ENCODE results near the gene MKI67.
"Not testable (repeated sequence)": the region's sequence is repeated elsewhere in the genome, so short reads cannot be mapped to it uniquely, and the experiment has no call there.

Gene MKI67

DNA sequence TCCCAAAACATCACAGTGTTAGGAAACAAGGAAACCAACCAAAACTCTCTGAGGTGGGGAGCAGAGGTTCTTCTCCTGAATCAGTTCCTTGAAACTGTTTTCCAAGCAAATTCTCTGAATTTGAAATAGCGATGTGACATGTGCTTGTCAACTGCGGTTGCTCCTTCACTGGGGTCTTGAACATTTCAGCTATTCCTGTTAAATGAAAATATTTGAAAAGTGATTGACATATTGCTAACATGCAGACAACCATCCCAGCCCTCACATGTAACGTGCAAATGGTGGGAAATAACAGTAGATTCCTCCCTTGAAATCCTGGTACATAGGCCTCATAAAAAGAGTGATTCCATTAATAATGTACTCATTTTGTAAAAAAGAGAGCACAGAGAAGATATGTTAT, 15.9 kb downstream of the MKI67 start:
- no peak for DNase-seq (ENCODE audit: low read depth)

GRCh38 chr10:128109707-128110106, 16.5 kb downstream of the MKI67 start:
- DNase-seq (ENCODE audit: low read depth): no peak

- no peak for DNase-seq (ENCODE audit: low read depth)
Observed at GRCh38 chr10:128105383-128105782, 20.8 kb downstream of the MKI67 start.

DNA sequence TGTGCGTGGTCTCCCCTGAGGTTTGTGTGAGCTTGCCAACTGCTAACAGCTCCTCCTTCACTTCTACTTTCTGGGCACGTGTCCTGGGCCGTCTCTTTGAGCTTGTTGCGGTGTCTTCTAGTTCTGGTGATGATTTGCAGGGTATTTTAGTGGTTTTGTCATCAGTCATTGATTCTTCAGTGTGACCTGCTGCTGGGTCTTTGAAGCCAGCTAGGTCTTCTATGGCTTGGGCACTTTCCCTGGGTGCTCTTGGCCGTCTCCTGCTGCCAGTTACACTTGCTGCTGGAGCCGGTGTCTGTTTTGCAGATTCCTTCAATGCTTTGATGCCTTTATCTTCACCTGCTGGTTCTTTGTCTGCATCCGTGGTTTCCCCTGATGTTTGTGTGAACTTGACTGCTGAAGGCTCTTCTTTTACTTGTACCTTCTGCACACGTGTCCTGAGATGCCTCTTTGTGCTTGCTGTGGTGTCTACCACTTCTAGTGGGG, 23.0 kb downstream of the MKI67 start:
- DNase-seq (ENCODE audit: low read depth): no peak

DNA sequence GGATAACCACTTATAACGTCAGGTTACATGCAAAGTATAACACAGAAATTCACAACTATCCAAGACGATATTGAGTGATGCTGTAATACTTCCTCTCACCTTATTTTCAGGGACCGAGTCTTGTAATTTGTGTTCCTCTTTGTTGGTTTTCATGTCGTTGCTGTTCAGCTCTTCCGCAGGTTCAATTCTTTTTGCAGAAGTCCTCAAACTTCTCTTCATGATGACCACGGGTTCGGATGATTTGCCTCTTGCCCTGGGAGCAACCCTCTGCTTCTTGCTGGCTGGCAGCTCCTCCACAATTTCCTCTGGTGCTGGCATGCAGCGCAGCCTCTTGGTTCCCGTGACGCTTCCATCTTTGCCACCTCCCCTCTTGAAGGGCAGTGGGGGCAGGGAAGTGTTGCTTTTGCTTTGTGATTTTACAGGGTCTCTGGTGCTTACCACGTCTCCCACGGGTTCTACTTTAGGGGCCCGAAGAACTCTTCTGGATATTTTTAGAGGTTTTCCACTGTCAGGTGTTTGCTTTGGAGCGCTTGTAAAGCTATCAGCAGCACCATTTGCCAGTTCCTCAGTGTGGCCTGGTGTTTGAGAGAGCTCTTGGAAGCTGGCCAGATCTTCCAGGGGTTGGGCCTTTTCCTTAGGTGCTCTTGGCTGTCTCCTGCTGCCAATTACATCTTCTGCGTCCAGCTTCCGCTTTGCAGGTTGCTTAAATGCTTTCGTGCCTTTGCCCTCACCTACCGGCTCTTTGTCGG, 23.6 kb downstream of the MKI67 start:
- no peak for DNase-seq (ENCODE audit: low read depth)

DNA sequence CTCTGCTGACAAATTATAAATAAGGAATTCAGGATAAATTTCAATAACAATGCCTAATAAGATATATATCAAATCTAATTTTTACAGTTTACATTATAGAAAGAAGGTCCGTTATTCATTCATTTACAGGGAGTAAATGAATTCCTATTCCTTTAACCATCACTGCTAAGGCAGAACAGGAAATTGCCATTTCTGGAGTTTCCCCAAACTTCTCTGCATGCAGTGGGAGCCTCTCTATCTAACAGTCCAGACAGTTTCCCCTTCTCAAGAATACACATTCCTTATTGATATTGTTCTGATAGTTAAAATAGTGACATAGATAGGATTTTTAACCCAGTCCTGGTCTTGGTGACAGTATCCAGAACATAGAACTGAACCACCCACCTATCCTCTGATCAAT, 24.3 kb downstream of the MKI67 start:
- DNase-seq (ENCODE audit: low read depth): no peak

DNA sequence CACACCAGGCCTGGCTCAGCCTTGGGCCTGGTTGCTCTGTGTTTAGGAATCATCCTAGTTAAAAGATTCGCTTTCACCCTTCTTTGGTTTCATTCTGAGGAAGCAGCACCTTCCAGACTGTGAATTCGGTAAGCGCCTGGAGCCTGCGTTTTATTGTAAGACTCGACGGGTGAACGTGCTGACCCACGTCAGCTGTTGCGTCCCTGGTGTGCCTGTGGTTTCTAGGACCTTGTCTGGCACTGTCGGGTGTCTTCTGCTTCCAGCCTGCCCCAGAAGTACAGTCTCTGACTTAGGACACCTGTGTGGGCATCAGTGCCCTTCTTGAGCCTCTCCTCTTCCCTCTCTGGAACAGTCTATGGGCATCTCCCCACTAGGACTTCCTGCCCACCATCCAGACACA, 26.3 kb downstream of the MKI67 start:
- DNase-seq (ENCODE audit: low read depth): no peak

DNA sequence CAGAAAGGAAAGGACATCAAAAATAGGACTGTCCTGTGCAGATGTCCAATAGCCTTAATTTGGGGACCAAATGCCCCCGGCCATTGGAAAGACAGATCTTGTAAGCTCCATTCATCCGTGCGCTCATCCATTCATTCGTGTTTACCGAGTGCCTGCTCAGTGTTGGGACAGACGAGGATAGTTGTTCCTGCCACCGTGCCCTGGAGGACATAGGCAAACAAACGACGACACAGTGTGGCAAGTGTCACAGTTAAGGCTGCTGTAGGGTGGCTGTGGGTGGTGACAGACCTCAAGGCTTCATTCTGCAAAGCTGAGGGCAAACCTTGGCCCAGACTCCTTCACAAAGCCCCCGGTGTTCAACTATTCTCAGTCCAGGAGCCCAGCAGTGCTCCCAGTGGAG, 27.6 kb downstream of the MKI67 start:
- no peak for DNase-seq (ENCODE audit: low read depth)

DNA sequence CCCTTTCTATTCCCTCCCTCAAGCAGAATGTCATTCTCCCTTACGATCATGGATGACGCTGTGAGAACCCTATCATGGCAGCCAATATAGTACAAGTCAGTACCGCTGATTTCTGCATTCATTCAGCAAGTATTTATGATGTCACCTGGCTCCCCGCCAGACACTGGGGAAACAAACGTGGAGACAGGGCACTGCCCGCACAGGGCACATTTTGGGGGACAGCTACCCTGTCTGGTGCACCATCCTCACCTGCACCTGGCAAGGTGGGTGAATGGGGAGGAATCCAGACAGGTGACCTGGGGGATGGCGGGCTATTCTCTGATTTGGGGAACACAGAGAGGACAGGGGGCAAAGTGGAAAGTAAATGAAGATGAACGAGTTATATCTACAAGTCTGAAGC, 28.4 kb downstream of the MKI67 start:
- DNase-seq (ENCODE audit: low read depth): no peak

DNA sequence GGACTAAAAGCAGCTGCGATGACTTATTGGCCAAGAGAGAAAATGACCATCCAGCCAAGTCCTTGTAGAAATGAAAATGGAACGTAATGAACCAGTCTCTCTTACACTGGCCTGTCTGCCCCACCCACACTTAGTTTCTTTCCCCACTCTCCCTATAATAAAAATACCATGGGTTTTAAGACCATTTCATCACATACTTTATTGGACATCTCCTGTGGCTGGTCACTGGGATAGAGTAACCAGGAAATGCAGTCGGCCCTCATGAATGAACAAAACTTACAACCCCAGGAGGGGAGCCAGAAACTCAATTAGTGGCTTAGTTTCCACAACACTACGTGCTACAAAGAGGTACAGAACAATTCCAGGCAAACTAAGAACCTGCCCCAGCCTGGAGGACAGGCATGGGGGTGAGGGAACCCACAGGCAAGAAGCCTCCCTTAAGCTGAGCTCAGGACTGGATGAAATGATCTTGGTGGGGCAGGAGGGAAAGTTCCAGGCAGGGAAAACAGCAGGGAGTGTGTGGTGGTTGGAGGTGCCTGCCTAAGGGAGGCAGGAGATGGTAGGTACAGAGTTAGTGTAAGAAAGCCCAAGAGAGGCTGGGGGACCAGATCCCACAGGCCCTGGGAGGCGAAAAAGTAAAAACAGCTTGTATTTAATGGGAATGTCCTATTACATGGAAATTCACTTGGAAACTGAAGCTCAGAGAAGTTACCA, 29.6 kb downstream of the MKI67 start:
- no peak for DNase-seq (ENCODE audit: low read depth)

GRCh38 chr10:128095753-128096469, 30.3 kb downstream of the MKI67 start:
- no peak for DNase-seq (ENCODE audit: low read depth)

GRCh38 chr10:128095027-128095752, 31.0 kb downstream of the MKI67 start:
- no peak for DNase-seq (ENCODE audit: low read depth)

DNA sequence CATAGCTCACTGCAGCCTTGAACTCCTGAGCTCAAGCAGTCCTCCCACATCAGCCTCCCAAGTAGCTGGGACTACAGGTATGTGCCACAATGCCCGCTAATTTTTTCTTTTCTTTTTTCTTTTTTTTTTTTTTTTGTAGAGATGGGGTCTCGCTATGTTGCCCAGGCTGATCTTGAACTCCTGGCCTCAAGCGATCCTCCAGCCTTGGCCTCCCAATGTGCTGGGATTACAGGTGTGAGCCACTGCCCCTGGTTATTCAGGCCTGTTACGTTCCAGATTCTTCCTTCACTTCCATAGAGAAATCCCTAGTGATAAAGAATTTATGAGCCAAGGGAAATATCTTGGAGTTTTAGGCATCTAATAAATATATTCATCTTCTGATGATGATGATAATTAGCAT, 31.6 kb downstream of the MKI67 start:
- not testable (repeated sequence) for DNase-seq (ENCODE audit: low read depth)

- no peak for DNase-seq (ENCODE audit: low read depth)
Observed at GRCh38 chr10:128092454-128092853, 33.8 kb downstream of the MKI67 start.

GRCh38 chr10:128091636-128092210, 34.5 kb downstream of the MKI67 start:
- DNase-seq (ENCODE audit: low read depth): no peak

GRCh38 chr10:128087884-128088709, 38.1 kb downstream of the MKI67 start:
- DNase-seq (ENCODE audit: low read depth): no peak

DNA sequence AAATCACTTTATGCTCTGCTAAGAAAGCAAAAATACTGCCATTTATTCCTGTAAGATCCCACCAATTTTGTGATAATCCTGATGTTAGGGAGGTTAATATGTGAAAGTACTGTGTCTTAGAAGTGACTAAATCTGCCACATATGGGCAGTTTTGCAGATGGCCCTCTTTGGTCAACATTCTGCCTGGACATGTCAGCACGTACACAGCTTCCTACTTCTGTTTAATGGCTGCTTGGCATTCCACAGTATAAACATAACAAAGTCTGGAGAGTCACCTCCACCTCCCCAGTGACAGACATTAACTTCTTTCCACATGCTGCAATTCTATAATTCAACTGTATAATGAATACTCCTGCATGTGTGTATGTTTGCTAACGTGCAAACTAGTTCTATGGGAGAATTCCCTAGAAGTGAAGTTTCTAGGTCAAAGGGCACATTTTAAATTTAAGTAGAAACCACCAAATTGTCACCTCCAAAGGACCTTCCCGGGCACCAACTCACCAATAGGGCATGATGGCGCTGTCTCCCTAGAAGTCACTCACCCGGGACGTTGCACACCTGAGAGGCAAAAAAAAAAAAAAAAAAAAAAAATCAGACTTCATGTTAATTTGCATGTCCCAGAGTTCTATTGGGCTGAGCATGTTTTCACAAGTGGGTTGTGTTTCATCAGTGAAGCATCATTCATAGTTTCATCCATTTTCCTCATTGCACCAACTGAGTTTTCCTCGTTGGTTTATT, 38.9 kb downstream of the MKI67 start:
- no peak for DNase-seq (ENCODE audit: low read depth)

DNA sequence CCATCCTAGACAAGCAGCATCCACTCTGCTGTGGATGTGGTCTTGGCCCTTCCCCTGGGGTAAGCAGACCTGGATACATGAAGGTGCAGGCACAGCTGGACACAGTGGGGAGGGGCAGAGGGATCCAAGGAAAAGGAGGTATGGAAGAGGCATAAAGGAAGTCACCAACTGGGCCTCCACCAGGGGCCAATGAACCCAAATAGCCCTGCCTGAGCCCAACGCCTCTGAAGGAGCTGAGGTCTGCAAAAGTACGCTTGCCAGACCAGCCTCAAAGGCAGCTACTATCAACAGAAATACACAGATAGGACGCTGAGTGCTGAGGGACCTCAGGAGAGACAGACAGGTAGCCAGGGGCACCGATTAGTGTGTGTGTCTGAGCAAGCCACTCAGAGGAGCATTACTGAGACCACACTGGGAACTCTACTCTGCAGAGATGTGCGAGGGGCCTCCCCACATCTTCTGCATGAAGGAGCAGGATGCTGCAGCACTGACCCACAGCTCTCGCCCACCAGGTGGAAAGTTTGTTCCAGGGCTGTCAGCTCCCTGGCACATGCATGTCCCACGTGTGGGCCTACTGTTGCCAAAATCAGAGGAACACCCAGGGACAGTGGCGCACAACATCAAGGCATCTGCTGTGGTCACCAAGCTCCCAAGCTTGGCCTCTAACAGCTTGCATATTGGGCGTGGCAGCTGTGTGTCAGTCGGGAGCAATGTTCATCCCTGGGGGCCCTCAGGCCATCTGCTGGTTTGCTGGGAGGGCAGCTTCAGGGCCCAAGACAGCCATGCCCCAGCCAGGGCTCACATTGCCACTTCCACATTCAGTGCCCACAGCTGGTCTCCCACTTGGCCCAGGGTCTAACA, 40.0 kb downstream of the MKI67 start:
- no peak for DNase-seq (ENCODE audit: low read depth)

DNA sequence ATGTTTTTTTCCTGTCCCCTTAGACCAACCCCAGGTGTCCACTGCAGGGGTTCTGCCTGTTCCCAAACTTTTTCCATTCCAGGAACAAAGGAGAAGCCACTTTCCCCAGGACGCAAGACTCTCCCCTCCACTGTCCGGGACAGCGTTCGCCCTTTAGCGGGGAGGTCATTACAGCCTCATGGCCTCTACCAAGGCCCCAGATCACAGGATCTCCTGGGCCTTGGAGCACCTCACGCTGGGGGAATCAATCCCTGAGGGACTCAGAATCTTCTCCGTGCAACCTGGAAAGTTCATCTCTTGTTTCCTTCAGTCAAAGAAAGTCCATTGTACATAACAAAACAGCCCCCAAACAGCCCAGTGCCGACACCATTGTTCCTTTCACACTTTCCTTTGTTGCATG, 41.2 kb downstream of the MKI67 start:
- DNase-seq (ENCODE audit: low read depth): no peak
